HG03565 (cell line): Measurements from ENCODE around the gene BLACAT1.

Source experiments
- ATAC-seq: cut with Tn5 transposase; IDR thresholded peaks from one replicate; pipeline ENCODE4 v1.9.1; 2021; ENCODE audit warnings: mild to moderate bottlenecking, moderate library complexity; ENCODE audit not compliant: unreplicated experiment

BLACAT1 gene

DNA sequence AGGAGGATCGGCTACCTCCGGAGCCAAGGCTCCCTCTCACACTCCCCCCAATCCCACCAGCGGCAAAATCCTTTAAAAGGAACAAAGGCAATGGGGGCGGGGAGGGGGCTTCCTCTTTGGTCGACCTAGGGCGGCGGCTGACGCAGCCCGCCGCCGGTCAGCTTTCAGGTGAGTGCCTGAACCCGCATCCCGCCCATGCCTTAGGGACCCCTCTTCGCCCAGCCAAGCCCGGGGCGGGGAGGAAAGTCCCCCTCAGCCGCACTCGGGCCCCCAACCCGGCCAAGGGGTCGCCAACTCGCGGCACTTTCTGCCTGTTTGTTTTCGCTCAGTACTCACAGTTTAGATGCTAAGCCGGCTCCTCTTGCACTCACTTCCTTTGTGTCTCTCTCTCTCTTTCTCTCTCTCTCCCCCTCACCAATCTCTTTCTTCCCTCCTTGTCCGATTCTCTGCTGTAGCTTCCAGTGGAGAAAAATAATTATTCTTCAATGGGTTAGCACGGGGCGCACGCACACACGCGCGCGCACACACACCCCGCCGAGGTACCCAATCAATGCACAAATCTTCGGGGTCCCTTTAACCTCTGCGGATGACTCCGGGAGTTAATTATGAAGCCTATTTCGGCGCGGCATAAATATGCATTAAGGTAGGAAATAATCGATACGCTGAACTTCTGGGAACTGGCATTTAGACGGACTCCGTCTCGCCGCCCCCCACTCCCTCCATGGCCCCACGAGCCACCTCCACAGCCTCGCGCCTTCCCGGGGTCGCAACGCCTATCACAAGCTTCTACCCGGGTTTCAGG, at the start of gene BLACAT1:
Gene BLACAT1 (minus strand): TSS at position 465 of the 802 bp plus-strand sequence.
- ATAC-seq: no peak

GRCh38 chr1:205505076-205505729, 49.4 kb upstream of the BLACAT1 start:
- no peak for ATAC-seq

GRCh38 chr1:205504311-205505075, 48.6 kb upstream of the BLACAT1 start, which contains the start of gene CDK18:
Gene CDK18 (plus strand): TSS chr1:205504669. CDS start chr1:205523168, 18,499 bp downstream.
- no peak for ATAC-seq

DNA sequence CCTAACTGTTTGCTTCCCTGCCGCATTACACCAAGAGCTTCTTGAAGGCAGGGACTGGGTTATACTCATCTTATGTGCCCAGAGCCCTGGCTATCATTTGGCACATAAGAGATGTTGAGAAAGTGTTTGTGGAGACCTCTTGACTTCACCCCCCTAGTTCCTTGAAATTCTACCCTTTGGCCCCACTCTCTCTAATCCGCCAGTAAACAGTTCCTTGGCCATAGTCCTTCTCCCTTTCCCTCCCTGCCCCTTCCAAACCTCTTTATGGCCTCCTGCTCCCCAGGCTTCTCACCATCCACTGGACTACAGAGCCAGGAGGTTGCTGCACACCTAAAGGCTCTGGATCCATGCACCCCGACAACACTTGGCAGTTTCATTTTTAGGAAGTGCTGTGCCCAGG, 47.1 kb upstream of the BLACAT1 start:
- ATAC-seq: no peak

GRCh38 chr1:205502111-205502810, 46.4 kb upstream of the BLACAT1 start:
- ATAC-seq: no peak

GRCh38 chr1:205500240-205501233, 44.7 kb upstream of the BLACAT1 start:
- ATAC-seq: no peak

DNA sequence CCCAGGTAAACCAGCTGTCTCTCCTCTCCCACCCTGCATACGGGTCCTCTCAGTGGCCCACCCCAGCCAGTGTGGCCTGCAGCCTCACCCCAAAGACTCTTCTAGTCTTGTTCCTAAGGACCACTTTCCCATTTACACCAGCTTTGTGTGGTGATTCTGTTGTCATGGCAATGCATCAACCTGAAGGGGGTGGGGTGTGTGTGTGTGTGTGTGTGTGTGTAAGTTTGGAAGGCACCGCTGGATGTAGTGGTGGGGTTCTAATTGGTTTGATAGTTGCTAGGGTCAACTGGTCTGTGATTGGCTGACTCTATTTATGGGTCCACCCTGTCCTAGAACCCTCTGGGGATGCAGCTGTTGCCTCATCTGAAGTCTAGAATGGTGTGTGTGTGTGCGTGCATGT, 43.9 kb upstream of the BLACAT1 start:
- ATAC-seq: no peak

- no peak for ATAC-seq
These were observed 41.5 kb upstream of the BLACAT1 start for GRCh38 chr1:205497351-205497750.

GRCh38 chr1:205496661-205497060, 40.8 kb upstream of the BLACAT1 start:
- ATAC-seq: no peak

- no peak for ATAC-seq
These were observed 39.5 kb upstream of the BLACAT1 start for GRCh38 chr1:205495237-205495823.

GRCh38 chr1:205494115-205494514, 38.3 kb upstream of the BLACAT1 start:
- ATAC-seq: no peak

GRCh38 chr1:205493241-205494085, 37.6 kb upstream of the BLACAT1 start:
- ATAC-seq: no peak

DNA sequence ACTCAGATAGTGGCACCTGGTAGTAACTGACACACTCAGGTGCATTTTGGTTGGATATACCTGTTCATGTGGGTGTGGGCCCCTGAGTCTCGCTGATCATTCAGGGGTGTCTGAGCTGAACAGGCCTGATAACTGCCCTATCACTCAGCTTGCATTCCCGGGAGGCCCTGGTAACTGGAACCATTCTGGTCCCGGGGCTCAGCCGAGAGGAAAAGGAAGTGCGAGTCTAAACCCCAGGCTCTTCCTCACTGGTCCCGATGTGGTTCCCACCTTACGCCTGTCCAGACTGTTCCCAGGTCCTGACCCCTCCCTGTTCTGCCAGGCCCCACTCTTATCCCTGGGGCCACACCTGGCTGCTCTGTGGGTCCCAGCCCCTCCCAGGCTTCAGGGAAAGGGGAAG, 36.9 kb upstream of the BLACAT1 start:
- ATAC-seq: no peak

GRCh38 chr1:205492201-205492667, 36.4 kb upstream of the BLACAT1 start:
- no peak for ATAC-seq

- no peak for ATAC-seq
These were observed 35.9 kb upstream of the BLACAT1 start for GRCh38 chr1:205491794-205492193.

DNA sequence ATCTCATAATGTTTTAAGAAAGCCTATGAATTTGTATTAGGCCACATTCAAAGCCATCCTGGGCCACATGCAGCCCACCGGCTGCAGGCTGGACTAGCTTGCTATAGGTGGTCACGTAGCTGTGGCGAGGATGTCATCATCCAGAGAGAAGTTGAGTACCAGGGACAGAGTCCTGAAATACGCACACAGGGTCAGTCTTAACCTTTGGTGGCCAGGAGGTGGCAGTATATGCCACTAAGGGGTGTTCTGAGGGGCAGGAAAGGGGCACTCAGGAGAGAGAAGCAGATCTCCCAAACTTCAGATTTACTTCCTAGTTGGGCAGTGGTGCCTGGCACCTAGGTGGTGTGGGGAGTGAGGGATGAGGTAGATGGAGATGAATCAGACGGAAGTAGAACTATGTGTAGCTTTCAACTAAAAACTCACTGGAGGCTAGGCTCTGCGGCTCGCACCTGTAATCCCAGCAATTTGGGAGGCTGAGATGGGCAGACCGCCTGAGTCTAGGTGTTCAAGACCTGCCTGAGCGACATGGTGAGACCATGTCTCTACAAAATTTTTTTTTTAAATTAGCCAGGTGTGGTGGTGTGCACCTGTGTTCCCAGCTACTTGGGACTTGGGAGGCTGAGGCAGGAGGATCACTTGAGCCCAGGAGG, 32.4 kb upstream of the BLACAT1 start:
- no peak for ATAC-seq

- ATAC-seq: no peak
These were observed 30.4 kb upstream of the BLACAT1 start for GRCh38 chr1:205486258-205486657.
